ENCODE data around the gene SLC45A2. TPM values are rescaled to one million over a fixed set of nuclear protein-coding genes. Genes with fewer than 3 reads are reported as not detected.

The SLC45A2 gene
- total and polyA plus RNA-seq, 9 of the 15 experiments (the other 6 are each of a cell fraction or from before 2014, with no cell fraction given): 0.03 to 0.29 (median 0.14) TPM; not detected in 4

GRCh38 chr5:33903118-33903517 lies 81.4 kb downstream of the SLC45A2 start:
- WGBS (ENCODE audit: insufficient coverage, low coverage, missing lambda C conversion rate): 0% methylated on average over 2 of the region's 2 CpGs
- no peaks in the 10 kb centered on the region for H3K9me3 ChIP-seq (replicated peaks; ENCODE audit: control insufficient read depth, insufficient read depth, low read depth, low read length)
- no peaks in the 10 kb centered on the region for H3K36me3 ChIP-seq (ENCODE audit: control insufficient read depth, insufficient read depth, low read length)
- H3K4me2 ChIP-seq (ENCODE audit: insufficient read depth, low read length): no peak overlapping the region
- H3K27ac ChIP-seq (ENCODE audit: extremely low read depth, low read depth, low read length): no peak overlapping the region
- ATAC-seq (no peak), DNase-seq (ENCODE audit: extremely low read depth in 1 of 4, low spot score in 3 of 4) (no peak), FAIRE-seq (no peak)
- in situ Hi-C loops (cut with MboI): no loop called here
- no peaks in the 10 kb centered on the region for H4K20me1 ChIP-seq (replicated peaks; ENCODE audit: control insufficient read depth, insufficient read depth, low read length)
- H3K4me3 ChIP-seq: no peak overlapping the region
- no TSS peak for BruUV-seq (replicated peaks)
- no peaks in the 10 kb centered on the region for H3K9me1 ChIP-seq (ENCODE audit: control insufficient read depth, insufficient read depth, low read length)
- POLR2A ChIA-PET: no interaction called here
- H2AFZ ChIP-seq (ENCODE audit: low read depth, low read length): no peak overlapping the region
- CTCF ChIA-PET (ENCODE audit: low intra/inter-chr PET ratio): no interaction called here
- H3K9ac ChIP-seq (ENCODE audit: insufficient read depth in 1 of 2, low read depth in 2 of 2, low read length in 2 of 2): no peak overlapping the region
- no peaks in the 10 kb centered on the region for H3K4me1 ChIP-seq (replicated peaks in 1 of 2; ENCODE audit: control insufficient read depth in 2 of 2, insufficient read depth in 2 of 2, low read length in 2 of 2)
- no peaks in the 10 kb centered on the region for H3K27me3 ChIP-seq (ENCODE audit: control insufficient read depth in 2 of 2, insufficient read depth in 2 of 2, low read length in 2 of 2)
- no peaks in the 10 kb centered on the region for H3K79me2 ChIP-seq (ENCODE audit: control insufficient read depth, insufficient read depth, low read length)
- intact Hi-C loops (cut with micrococcal nuclease): no loop called here
- no peak for TF ChIP-seq YY1 (IDR thresholded peaks at IDR 0.05; ENCODE audit: borderline replicate concordance in 1 of 3, control insufficient read depth in 1 of 3, extremely low read depth in 1 of 3, insufficient read depth in 3 of 3, insufficient read length in 1 of 3, insufficient replicate concordance in 2 of 3, low read depth in 1 of 3, low read length in 2 of 3)
- no peak for TF ChIP-seq ZNF318 (IDR thresholded peaks at IDR 0.05; ENCODE audit: borderline replicate concordance in 1 of 2, low read depth in 1 of 2)
- no peak for TF ChIP-seq KLF16 (IDR thresholded peaks at IDR 0.05)
- no peak for TF ChIP-seq POLR2A (conservative IDR thresholded peaks at IDR 0.05)
- no peak for TF ChIP-seq ZBTB9 (CRISPR knock-in tag; IDR thresholded peaks at IDR 0.05)
- no peak for TF ChIP-seq RHOXF2B (CRISPR knock-in tag; conservative IDR thresholded peaks at IDR 0.05)
- TF ChIP-seq ZNF696 (CRISPR knock-in tag; conservative IDR thresholded peaks at IDR 0.05): no peak
- TF ChIP-seq DEAF1 (CRISPR knock-in tag; IDR thresholded peaks at IDR 0.05): no peak
- no peak for TF ChIP-seq ZNF124 (CRISPR knock-in tag; IDR thresholded peaks at IDR 0.05)
- no peak for TF ChIP-seq MITF (IDR thresholded peaks at IDR 0.05)

Measured in K562 (cell line).